GM12864 (cell line): ENCODE results near the gene RUVBL1.

Experiments
- DNase-seq: peaks from one replicate; pipeline ENCODE4 v3.0.0-alpha.2; 2011; ENCODE audit warnings: low read depth
- H3K4me3 ChIP-seq: 2 replicates; pipeline ENCODE4 v1.5.1; 2011; ENCODE audit warnings: mild to moderate bottlenecking, low read depth, low read length, control low read depth
- TF ChIP-seq, protein P1 (sequence below): IDR thresholded peaks from 2 replicates; pipeline ENCODE4 v1.5.1; 2011; ENCODE audit warnings: low read depth, mild to moderate bottlenecking, moderate library complexity, low read length, control low read depth, inconsistent platforms; ENCODE audit errors: missing control alignments

The RUVBL1 gene

DNA sequence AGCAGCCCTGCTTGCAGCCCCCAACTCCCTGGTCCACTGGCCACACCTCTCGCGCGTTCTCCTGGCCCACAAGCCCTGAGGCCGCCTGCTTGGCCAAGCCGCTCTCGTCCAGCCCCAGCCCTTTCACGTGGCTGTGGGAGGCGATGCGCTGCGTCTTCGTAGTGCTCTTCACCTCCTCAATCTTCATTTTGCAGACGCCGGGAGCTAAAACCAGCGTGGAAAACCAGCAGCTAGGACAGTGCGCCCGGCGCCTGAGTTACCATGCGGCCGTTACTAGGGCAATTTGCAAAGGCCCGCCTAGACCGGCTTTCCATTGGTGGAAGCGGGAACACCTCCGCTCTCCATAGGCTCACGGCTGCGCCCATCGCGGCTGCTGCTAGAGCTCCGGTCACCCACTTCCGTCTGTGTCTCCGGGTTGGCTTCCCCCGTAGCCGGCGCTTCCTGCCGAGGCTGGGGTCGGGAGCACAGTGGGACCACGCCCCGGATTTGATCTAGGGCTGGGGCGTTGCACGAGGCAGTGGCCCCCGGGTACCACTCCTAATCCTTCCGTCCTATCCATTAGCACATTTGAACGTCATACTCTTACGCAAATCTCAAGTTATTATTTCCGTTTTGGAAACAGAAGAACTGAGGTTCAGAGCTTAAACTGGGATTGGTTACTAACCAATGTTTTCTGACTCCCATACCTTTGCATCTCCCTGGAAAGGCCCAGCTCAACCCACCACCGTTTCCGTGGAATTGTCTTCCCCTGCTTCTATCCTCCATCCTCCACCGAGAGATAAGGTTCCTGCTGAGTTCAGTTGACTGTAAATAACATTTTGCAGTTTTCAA lies at the start of gene RUVBL1:
Gene RUVBL1 (minus strand): TSS at position 275 of the 831 bp plus-strand sequence. CDS start 88 bp downstream, at position 187.
- TF ChIP-seq, protein P1, sequence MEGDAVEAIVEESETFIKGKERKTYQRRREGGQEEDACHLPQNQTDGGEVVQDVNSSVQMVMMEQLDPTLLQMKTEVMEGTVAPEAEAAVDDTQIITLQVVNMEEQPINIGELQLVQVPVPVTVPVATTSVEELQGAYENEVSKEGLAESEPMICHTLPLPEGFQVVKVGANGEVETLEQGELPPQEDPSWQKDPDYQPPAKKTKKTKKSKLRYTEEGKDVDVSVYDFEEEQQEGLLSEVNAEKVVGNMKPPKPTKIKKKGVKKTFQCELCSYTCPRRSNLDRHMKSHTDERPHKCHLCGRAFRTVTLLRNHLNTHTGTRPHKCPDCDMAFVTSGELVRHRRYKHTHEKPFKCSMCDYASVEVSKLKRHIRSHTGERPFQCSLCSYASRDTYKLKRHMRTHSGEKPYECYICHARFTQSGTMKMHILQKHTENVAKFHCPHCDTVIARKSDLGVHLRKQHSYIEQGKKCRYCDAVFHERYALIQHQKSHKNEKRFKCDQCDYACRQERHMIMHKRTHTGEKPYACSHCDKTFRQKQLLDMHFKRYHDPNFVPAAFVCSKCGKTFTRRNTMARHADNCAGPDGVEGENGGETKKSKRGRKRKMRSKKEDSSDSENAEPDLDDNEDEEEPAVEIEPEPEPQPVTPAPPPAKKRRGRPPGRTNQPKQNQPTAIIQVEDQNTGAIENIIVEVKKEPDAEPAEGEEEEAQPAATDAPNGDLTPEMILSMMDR = no peak
- peak within 1 kb of the TSS; percentile 90 for H3K4me3 ChIP-seq
- DNase-seq = peak; percentile 93

DNA sequence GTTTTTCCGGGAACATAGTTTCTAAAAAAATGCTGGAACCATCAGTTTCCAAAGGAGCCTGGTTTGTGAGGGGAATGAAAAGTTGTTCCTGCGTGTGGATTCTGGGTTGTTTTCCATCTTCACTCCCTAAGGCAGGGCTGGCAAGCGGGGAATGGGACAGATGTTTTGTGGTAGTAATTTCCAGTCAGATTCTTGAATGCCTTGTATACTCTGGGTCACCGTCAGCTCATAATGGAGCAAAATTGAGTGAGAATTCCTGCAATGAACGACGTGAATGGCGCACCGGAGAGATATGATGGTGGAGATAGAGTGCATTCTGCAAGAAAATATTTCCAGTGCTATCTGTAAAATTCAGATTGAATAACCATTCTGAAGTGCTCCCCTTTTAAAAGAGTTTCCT lies 49.6 kb upstream of the RUVBL1 start:
- TF ChIP-seq, protein P1 = no peak
- DNase-seq = no peak
- H3K4me3 ChIP-seq = no peak overlapping the region

DNA sequence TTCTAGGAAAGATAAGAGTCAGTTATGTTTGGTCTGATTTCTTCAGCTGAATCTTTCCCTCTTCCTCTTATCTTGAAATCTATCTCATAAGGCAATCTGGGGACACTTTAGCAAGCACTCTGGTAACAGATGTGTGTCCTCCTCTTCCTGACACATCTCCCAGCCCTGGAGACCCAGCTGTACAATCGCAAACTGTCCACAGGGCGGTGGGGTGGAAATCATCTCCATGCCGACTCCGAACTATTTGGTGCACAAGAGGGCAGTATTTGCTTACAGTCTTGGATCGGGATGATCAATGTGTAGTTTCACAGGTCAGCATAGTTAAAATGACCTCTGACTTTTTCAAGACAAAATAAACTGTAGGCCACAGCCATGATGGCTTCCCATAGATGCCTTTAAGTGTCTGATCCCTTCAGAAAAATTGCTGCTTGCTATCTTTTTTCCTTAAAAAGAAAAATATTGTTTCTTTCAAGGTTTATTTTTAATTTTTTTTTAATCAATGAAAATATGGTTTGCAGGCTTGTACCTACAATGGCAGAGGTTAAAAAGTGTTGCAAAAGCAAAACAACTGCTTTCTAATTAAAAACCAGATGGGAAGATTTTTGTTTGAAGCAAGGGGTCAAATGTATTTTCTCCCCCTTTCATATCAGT lies 47.4 kb upstream of the RUVBL1 start:
- TF ChIP-seq, protein P1 = no peak
- DNase-seq = no peak
- H3K4me3 ChIP-seq = no peak overlapping the region

- no peak overlapping the region for H3K4me3 ChIP-seq
- TF ChIP-seq, protein P1 = no peak
- DNase-seq = no peak
Observed at GRCh38 chr3:128168836-128169235, 45.2 kb upstream of the RUVBL1 start.

- DNase-seq = no peak
- no peak overlapping the region for H3K4me3 ChIP-seq
- TF ChIP-seq, protein P1 = no peak
Observed at GRCh38 chr3:128167973-128168674, 44.5 kb upstream of the RUVBL1 start.

DNA sequence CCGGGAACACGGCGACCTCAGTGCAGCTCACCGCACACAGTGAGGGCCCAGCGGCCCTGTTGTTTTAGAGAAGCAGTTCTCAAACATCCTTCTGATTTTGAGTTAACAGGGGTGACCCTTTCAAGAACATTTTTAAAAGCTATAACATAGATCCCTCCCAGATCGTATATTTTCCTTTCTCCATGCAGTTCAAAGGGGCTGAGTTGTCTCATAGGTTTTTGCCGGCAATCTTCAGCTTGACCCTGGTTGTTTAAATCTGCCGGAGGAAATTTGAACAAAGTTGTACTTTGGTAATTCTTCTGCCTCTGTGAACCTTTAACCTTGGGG lies 44.0 kb upstream of the RUVBL1 start:
- TF ChIP-seq, protein P1 = no peak
- H3K4me3 ChIP-seq = no peak overlapping the region

More for the DNA sequence above, 44.0 kb upstream of the RUVBL1 start:
- no peak for DNase-seq
